GM12874 (cell line): ENCODE data around the gene PLA2R1.

Experiments used
- CTCF ChIP-seq: IDR thresholded peaks from 2 replicates; pipeline ENCODE4 v1.5.1; 2011; ENCODE audit warnings: low read depth, mild to moderate bottlenecking, control low read depth, low read length, moderate library complexity; ENCODE audit not compliant: insufficient read depth

PLA2R1 gene

GRCh38 chr2:159891267-159891588 is 171.2 kb downstream of the PLA2R1 start:
- TF ChIP-seq CTCF, result no peak

GRCh38 chr2:159890551-159891266 is 171.7 kb downstream of the PLA2R1 start:
- TF ChIP-seq CTCF, result no peak

- no peak for TF ChIP-seq CTCF
Measured at GRCh38 chr2:159882130-159882745, 180.2 kb downstream of the PLA2R1 start.
